Mucosa of stomach (tissue), 1 donor: ENCODE data around the gene ZNF443.
"Not testable (repeated sequence)": the region's sequence is repeated elsewhere in the genome, so short reads cannot be mapped to it uniquely, and the experiment has no call there.

Experiments used
- H3K27me3 ChIP-seq: one replicate; pipeline ENCODE4 v1.7.0; 2013; ENCODE audit warnings: mild to moderate bottlenecking, low read length; ENCODE audit not compliant: control insufficient read depth, insufficient read depth
- H3K36me3 ChIP-seq: one replicate; pipeline ENCODE4 v1.7.0; 2013; ENCODE audit warnings: low read length; ENCODE audit not compliant: control insufficient read depth, insufficient read depth
- H3K4me1 ChIP-seq: one replicate; pipeline ENCODE4 v1.7.0; 2013; ENCODE audit warnings: mild to moderate bottlenecking, low read length; ENCODE audit not compliant: control insufficient read depth, insufficient read depth
- H3K4me3 ChIP-seq: one replicate; pipeline ENCODE4 v1.7.0; 2013; ENCODE audit warnings: low read length
- H3K9ac ChIP-seq: one replicate; pipeline ENCODE4 v1.7.0; 2013; ENCODE audit warnings: mild to moderate bottlenecking, low read length, moderate library complexity
- H3K9me3 ChIP-seq: one replicate; pipeline ENCODE4 v1.7.0; 2013; ENCODE audit warnings: mild to moderate bottlenecking, low read length, moderate library complexity; ENCODE audit not compliant: control insufficient read depth
- donor health status: Pancreatic carcinoma.

The ZNF443 gene

DNA sequence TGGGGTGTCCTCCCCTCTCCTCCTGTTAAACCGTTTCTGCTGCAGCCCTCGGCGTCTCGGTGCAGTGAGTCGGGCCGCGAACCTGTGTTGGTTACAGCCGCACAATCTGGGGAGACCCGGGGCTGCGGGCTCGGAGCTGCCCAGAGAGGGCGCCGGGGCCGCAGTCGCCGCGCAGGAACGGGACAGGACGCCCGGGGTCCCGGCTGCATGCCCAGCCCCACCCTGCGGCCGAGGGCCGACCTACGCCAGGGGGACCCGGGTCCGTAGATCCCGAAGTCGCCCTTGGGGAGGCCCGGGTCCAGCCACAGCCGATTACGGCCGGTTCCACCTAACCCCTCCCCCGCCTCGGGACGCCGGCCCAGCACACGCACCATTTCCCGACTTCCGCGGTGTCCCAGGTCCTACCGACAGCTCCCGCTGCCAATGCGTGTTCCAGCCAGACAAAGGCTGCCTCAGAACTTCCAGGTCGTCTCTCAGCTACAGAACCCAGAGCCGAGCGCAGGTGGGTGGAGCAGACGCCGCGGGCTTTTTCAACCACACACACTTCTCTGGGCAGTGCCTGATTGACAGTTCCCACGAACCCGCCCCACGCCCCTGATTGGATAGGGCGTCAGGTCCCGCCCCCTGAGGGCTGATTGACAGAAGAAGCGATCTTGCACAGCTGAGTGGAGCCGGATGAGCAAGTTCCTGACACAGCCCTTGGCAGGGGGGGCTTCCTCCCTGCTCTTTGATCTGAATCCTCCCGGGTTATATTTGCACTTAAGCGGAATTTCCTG is at the start of gene ZNF443:
Gene ZNF443, minus strand, starts transcription at position 481 of the 776 bp plus-strand sequence. Its CDS starts 107 bp downstream, at position 374.
- peak within 1 kb of the TSS; percentile 15 for H3K4me3 ChIP-seq
- no peaks in the 10 kb centered on the region for H3K36me3 ChIP-seq
- no peaks in the 10 kb centered on the region for H3K4me1 ChIP-seq
- H3K9ac ChIP-seq: peak within 1 kb of the TSS; percentile 72
- no peaks in the 10 kb centered on the region for H3K9me3 ChIP-seq
- H3K27me3 ChIP-seq: no peaks in the 10 kb centered on the region

DNA sequence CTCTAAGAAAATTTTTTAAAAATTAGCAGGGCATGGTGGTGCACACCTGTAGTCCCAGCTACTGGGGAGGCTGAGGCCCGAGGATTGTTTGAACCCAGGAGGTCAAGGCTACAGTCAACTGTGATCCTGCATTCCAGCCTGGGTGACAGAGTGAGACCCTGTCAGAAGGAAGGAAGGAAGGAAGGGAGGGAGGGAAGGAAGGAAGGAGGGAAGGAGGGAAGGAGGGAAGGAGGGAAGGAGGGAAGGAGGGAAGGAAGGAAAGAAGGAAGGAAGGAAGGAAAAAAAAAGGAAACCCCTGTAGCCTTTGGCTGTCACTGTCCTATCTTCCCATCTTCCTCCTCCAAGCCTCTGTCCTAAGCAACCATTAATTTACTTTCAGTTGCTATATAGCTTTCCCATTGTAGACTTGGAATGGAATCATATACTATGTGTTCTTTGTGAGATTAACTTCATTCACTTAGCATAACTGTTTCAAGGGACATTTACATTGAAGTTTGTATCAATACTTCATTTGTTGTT is 45.5 kb upstream of the ZNF443 start:
- H3K36me3 ChIP-seq, H3K4me3 ChIP-seq, H3K27me3 ChIP-seq, H3K9me3 ChIP-seq, H3K4me1 ChIP-seq, H3K9ac ChIP-seq: not testable (repeated sequence)

DNA sequence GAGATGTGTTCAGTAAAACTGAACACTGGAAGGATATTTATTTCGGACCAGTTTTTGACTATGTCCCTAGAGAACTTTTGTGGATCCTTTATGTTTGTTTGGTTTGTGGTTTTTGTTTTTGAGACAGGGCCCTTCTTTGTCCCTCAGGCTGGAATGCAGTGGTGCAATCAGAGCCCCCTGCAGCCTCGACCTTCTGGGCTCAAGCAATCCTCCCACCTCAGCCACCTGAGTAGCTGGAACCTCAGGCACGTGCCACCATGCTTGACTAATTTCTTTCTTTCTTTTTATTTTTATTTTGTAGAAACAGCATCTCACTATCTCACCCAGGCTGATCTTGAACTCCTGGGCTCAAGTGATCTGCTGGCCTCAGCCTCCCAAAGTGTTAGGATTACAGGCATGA is 44.8 kb upstream of the ZNF443 start:
- Histone ChIP-seq H3K9ac (no peak overlapping the region), H3K36me3 (no peaks in the 10 kb centered on the region), H3K4me3 (no peak overlapping the region), H3K27me3 (no peaks in the 10 kb centered on the region), H3K4me1 (peaks cover 5% of the 10 kb centered on the region), H3K9me3 (no peaks in the 10 kb centered on the region)

DNA sequence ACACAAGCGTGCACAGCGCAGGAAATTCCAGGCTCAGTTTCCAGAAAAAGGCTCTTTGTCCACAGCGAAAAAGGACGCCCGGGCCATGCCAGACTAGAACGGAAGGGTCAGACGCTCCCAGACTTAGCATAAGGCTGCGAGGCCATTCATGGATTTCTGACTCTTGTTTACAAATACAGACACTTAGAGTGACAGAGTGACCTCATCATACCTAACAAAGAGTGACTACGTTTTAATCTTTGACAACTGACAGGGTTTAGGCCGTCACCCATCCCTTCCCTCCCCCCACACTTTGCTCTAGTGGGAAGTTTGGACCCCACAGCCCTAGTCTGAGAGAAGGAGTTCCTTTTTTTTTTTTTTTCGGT is 44.2 kb upstream of the ZNF443 start:
- H3K27me3 ChIP-seq: no peaks in the 10 kb centered on the region
- peak overlapping the region; percentile 97 for H3K4me3 ChIP-seq
- H3K9ac ChIP-seq: peak overlapping the region; percentile 94
- no peaks in the 10 kb centered on the region for H3K36me3 ChIP-seq
- H3K4me1 ChIP-seq: peaks cover 5% of the 10 kb centered on the region
- no peaks in the 10 kb centered on the region for H3K9me3 ChIP-seq

DNA sequence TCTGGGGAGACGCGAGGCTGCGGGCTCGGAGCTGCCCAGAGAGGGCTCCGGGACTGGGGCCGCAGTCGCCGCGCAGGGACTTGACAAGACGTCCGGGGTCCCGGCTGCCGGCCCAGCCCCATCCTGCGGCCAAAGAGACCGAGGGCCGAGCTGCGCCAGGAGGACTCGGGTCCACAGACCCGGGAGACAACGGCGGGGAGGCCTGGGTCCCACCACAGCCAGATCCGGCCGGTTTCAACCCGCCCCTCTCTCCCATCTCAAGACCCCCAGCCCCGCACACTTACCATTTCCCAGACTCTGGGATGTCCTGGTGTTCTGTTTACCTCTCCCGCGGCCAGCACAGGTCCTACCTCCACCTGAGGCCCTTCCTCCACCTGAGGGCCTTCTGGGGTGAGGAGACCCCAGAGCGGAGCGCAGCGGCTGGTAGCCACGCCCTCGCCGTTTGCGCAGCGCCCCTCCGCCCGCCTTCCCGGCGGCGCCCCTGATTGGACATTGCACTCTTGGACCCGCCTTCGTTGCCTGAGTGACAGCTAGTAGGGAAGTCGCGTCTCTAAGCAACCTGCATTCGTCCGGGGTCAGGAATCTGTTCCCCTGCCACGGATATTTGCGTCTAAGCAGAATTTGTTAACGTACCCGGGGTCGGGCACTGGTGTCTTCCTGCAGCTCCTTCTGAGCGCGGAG is 43.7 kb upstream of the ZNF443 start, which contains the start of gene ZNF709:
Gene ZNF709, minus strand, starts transcription at position 446 of the 681 bp plus-strand sequence. Its CDS starts 159 bp downstream, at position 287.
- Histone ChIP-seq H3K4me1 (peaks cover 5% of the 10 kb centered on the region), H3K4me3 (peak within 1 kb of the TSS; percentile 97), H3K27me3 (no peaks in the 10 kb centered on the region), H3K36me3 (no peaks in the 10 kb centered on the region), H3K9me3 (no peaks in the 10 kb centered on the region), H3K9ac (peak within 1 kb of the TSS; percentile 94)

DNA sequence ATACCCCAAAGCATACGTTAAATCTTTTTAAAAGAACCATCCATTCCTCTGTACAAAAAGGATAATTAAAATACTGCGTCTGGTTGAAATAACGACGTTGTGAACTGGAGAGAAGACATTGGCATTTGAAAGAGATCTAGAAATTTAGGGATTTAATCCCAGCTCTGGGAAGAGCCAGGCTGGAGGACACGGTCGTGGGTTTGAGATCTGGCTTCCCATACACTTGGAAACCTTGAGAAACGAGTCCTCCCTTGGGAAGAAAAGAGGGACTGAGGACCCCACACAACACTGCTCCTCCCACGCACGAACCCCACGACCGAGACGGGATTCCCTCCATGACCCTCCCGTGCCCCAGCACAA is 43.2 kb upstream of the ZNF443 start:
- H3K4me1 ChIP-seq: peaks cover 5% of the 10 kb centered on the region
- no peaks in the 10 kb centered on the region for H3K27me3 ChIP-seq
- peak overlapping the region; percentile 97 for H3K4me3 ChIP-seq
- no peaks in the 10 kb centered on the region for H3K36me3 ChIP-seq
- no peaks in the 10 kb centered on the region for H3K9me3 ChIP-seq
- H3K9ac ChIP-seq: peak overlapping the region; percentile 94

DNA sequence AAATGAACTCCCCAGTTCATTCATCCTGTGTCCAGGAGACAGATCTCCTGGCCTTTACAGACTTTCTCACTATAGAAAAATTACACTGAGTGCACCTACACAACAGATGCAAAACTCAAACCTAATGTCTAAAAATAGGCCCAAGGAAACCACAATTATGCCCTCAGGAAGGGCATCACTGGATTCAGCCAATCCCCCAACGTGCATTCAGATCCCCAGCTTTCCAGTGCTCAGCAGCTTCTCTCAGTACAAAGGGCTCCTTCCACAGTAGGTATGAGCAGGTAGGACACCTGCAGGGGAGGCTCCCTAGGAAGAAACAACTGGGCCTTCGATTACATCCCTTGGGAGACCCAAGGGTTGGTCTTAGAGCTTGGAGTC is 41.7 kb upstream of the ZNF443 start:
- Histone ChIP-seq H3K4me3 (no peak overlapping the region), H3K36me3 (no peaks in the 10 kb centered on the region), H3K9ac (no peak overlapping the region), H3K27me3 (no peaks in the 10 kb centered on the region), H3K4me1 (peaks cover 5% of the 10 kb centered on the region), H3K9me3 (no peaks in the 10 kb centered on the region)

DNA sequence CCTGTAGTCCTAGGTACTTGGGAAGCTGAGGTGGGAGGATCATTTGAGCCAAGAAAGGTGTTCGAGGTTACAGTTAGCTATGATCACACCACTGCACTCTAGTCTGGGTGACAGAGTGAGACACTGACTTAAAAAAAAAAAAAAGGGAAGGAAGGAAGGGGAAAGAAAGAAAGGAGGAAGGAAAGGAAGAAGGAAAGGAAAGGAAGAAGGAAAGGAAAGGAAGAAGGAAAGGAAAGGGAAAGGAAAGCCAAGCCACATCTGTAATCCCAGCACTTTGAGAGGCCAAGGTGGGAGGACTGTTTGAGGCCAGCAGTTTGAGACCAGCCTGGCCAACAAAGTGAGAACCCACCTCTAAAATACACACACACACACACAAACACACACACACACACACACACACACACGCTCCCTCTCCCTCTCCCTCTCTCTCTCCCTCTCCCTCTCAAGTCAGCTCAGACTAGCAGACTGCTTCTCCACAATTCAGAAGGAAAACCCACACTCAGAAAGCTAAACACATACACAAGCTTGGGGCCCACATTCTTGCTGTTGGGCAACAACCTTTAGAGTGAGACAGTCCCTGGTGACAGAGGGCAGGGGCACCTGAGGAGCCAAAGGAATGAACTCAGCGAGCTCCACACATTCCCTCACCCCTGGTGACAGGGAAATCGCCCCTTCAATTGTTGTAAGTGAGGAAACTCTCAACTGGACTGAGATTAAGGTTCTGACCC is 41.1 kb upstream of the ZNF443 start:
- Histone ChIP-seq H3K36me3 (no peaks in the 10 kb centered on the region), H3K27me3 (no peaks in the 10 kb centered on the region), H3K9me3 (no peaks in the 10 kb centered on the region), H3K9ac (no peak overlapping the region), H3K4me1 (peaks cover 5% of the 10 kb centered on the region), H3K4me3 (no peak overlapping the region)

DNA sequence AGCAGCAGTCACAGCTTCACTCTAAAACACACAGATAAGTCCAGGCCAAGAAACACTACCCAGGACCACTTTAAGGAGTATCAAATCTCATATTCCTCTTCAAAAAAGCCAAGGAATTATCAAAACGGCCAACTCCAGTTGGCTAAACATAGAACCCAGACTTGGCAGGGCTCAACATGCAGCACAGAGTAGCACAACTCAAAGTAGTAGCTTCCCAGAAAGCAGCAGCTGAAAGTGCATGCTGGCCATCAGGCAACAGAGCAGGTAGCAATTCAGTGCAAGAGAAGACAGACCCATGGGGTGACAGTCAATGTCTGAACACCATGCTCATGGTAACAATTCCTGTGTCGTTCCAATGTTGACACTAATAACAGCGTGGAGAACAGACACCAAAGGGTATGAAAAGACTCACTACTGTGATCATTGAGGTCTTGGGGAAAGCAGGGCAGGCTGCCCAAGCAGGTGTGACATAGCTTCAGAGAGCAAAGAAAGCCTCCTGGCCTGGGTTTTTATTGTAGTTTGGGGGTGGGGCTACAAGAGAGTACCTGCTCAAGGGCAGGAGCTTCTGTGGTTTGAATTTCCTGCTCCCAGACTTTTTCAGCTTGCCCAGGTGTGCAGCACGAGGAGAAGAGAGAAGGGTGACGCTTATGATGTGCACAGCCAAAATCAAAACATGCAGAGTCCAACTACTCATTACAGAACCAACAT is 37.6 kb upstream of the ZNF443 start:
- H3K4me3 ChIP-seq: no peak overlapping the region
- no peaks in the 10 kb centered on the region for H3K27me3 ChIP-seq
- H3K9ac ChIP-seq: no peak overlapping the region
- no peaks in the 10 kb centered on the region for H3K4me1 ChIP-seq
- no peaks in the 10 kb centered on the region for H3K36me3 ChIP-seq
- no peaks in the 10 kb centered on the region for H3K9me3 ChIP-seq

DNA sequence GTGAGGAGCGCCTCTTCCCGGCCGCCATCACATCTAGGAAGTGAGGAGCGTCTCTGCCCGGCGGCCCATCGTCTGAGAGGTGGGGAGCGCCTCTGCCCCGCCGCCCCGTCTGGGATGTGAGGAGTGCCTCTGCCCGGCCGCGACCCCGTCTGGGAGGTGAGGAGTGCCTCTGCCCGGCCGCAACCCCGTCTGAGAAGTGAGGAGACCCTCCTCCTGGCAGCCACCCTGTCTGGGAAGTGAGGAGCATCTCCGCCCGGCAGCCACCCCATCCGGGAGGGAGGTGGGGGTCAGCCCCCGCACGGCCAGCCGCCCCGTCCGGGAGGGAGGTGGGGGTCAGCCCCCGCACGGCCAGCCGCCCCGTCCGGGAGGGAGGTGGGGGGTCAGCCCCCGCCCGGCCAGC is 26.8 kb upstream of the ZNF443 start:
- not testable (repeated sequence) for H3K4me3 ChIP-seq, H3K27me3 ChIP-seq, H3K4me1 ChIP-seq, H3K9ac ChIP-seq
- Histone ChIP-seq H3K36me3 (peaks cover 16% of the 10 kb centered on the region), H3K9me3 (peaks cover 13% of the 10 kb centered on the region)

DNA sequence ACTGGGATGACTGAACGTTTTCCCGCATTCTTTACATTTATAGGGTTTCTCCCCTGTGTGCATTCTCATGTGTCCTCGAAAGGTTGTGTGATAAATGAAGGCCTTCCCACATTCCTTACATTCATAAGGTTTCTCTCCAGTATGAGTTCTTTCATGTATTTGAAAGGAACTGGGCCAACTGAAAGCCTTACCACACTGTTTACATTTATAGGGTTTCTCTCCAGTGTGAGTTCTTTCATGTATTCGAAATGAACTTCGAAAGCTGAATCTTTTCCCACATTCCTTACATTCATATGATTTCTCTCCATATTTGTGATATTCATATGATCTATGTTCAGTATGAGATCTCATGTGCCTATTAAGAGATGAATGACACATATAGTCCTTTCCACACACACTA is 24.4 kb upstream of the ZNF443 start:
- no peaks in the 10 kb centered on the region for H3K4me1 ChIP-seq
- H3K9ac ChIP-seq: no peak overlapping the region
- peaks cover 13% of the 10 kb centered on the region for H3K9me3 ChIP-seq
- no peaks in the 10 kb centered on the region for H3K27me3 ChIP-seq
- H3K36me3 ChIP-seq: peaks cover 16% of the 10 kb centered on the region
- no peak overlapping the region for H3K4me3 ChIP-seq
